KMS-11 (cell line): ENCODE measurements around the gene SLC8A3.

ENCODE experiments used
- H2AFZ ChIP-seq: fragments of 200-600 bp; sonication (generic); 2 replicates; pipeline ENCODE4 v1.6.1; 2016; ENCODE audit warnings: antibody characterized with exemption, mixed run types, low read depth
- H3K27ac ChIP-seq: fragments of 200-600 bp; sonication (generic); 2 replicates; pipeline ENCODE4 v1.6.1; 2016; ENCODE audit warnings: mild to moderate bottlenecking, mixed run types
- H3K27me3 ChIP-seq: fragments of 200-600 bp; sonication (generic); 2 replicates; pipeline ENCODE4 v1.6.1; 2017; ENCODE audit warnings: mild to moderate bottlenecking, low read depth, mixed run types, moderate library complexity; ENCODE audit not compliant: insufficient read depth
- H3K36me3 ChIP-seq: fragments of 200-600 bp; sonication (generic); 2 replicates; pipeline ENCODE4 v1.6.1; 2017; ENCODE audit warnings: mild to moderate bottlenecking, mixed run types; ENCODE audit not compliant: insufficient read depth
- H3K4me1 ChIP-seq: fragments of 200-600 bp; sonication (generic); 2 replicates; pipeline ENCODE4 v1.6.1; 2016; ENCODE audit warnings: mild to moderate bottlenecking, low read depth, mixed run types; ENCODE audit not compliant: poor library complexity, severe bottlenecking
- H3K4me2 ChIP-seq: fragments of 200-600 bp; sonication (generic); 2 replicates; pipeline ENCODE4 v1.7.0; 2016; ENCODE audit warnings: mild to moderate bottlenecking, mixed run types
- H3K4me3 ChIP-seq: fragments of 200-600 bp; sonication (generic); IDR thresholded peaks from 2 replicates; pipeline ENCODE4 v1.6.1; 2017; ENCODE audit warnings: low read depth, low read length, mixed read lengths; ENCODE audit not compliant: insufficient read depth
- H3K79me2 ChIP-seq: fragments of 200-600 bp; sonication (generic); 2 replicates; pipeline ENCODE4 v1.6.1; 2016; ENCODE audit warnings: low read depth, mixed run types; ENCODE audit not compliant: insufficient read depth
- H3K9ac ChIP-seq: fragments of 200-600 bp; sonication (generic); 2 replicates; pipeline ENCODE4 v1.6.1; 2016; ENCODE audit warnings: mild to moderate bottlenecking, mixed run types
- H4K20me1 ChIP-seq: fragments of 200-600 bp; sonication (generic); 2 replicates; pipeline ENCODE4 v1.6.1; 2016; ENCODE audit warnings: mild to moderate bottlenecking, mixed run types; ENCODE audit not compliant: insufficient read depth
- TF ChIP-seq, protein P1 (sequence below): fragments of 200-600 bp; sonication (generic); conservative IDR thresholded peaks from 2 replicates; pipeline ENCODE4 v1.6.1; 2017; ENCODE audit warnings: low read depth, mild to moderate bottlenecking, antibody characterized with exemption, low read length, moderate library complexity, mixed read lengths

The SLC8A3 gene

DNA sequence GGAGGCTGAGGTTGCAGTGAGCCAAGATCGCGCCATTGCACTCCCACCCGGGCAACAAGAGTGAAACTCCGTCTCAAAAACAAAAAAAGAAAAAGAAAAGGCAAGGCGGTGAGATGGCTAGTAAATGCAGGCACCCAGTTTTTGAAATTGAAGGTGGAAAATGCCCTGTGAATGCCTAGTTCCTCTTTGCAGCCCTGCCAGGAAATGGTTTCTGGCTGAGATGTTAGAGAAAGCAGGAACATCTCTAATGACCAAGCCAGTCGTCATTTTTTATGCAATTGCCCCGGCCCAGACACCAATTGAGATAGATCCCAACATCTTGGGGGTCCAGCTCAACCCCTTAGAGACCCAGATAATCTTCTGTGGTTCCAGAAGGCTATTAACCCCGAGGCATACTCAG, 17.0 kb downstream of the SLC8A3 start:
- H3K27me3 ChIP-seq: no peaks in the 10 kb centered on the region
- no peak overlapping the region for H2AFZ ChIP-seq
- no peaks in the 10 kb centered on the region for H3K36me3 ChIP-seq
- no peak overlapping the region for H3K4me2 ChIP-seq
- H4K20me1 ChIP-seq: no peaks in the 10 kb centered on the region
- H3K9ac ChIP-seq: no peak overlapping the region
- TF ChIP-seq, protein P1, sequence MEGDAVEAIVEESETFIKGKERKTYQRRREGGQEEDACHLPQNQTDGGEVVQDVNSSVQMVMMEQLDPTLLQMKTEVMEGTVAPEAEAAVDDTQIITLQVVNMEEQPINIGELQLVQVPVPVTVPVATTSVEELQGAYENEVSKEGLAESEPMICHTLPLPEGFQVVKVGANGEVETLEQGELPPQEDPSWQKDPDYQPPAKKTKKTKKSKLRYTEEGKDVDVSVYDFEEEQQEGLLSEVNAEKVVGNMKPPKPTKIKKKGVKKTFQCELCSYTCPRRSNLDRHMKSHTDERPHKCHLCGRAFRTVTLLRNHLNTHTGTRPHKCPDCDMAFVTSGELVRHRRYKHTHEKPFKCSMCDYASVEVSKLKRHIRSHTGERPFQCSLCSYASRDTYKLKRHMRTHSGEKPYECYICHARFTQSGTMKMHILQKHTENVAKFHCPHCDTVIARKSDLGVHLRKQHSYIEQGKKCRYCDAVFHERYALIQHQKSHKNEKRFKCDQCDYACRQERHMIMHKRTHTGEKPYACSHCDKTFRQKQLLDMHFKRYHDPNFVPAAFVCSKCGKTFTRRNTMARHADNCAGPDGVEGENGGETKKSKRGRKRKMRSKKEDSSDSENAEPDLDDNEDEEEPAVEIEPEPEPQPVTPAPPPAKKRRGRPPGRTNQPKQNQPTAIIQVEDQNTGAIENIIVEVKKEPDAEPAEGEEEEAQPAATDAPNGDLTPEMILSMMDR: no peak
- no peaks in the 10 kb centered on the region for H3K4me1 ChIP-seq
- H3K79me2 ChIP-seq: no peaks in the 10 kb centered on the region
- no peak overlapping the region for H3K27ac ChIP-seq
- no peak overlapping the region for H3K4me3 ChIP-seq

DNA sequence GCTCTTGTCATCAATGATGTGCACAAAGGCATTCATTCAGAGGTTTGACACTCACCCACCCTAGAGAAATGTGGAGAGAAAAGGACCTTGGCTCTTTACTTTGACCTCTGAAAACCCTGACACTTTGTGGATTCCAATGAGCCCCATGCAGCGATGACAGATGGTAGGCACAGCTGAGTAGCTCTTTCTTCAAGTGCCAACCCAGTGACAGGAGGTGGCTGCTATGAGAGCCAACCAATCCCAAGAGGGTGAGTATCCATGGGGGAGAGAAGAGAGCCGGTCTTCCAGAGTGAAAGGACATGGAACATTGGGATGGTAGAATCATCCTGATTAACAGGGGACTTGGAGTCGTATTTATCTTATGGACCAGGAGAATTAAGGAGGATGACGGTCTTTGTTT, 17.8 kb downstream of the SLC8A3 start:
- no peak overlapping the region for H3K9ac ChIP-seq
- H3K4me2 ChIP-seq: no peak overlapping the region
- no peak overlapping the region for H3K4me3 ChIP-seq
- no peaks in the 10 kb centered on the region for H3K27me3 ChIP-seq
- TF ChIP-seq, protein P1: no peak
- no peaks in the 10 kb centered on the region for H3K79me2 ChIP-seq
- no peaks in the 10 kb centered on the region for H4K20me1 ChIP-seq
- no peak overlapping the region for H2AFZ ChIP-seq
- H3K4me1 ChIP-seq: no peaks in the 10 kb centered on the region
- H3K27ac ChIP-seq: no peak overlapping the region
- no peaks in the 10 kb centered on the region for H3K36me3 ChIP-seq

GRCh38 chr14:70168406-70168805, 20.3 kb downstream of the SLC8A3 start:
- H2AFZ ChIP-seq: no peak overlapping the region
- H3K4me3 ChIP-seq: no peak overlapping the region
- no peak overlapping the region for H3K9ac ChIP-seq
- H3K4me2 ChIP-seq: no peak overlapping the region
- no peaks in the 10 kb centered on the region for H3K27me3 ChIP-seq
- H3K36me3 ChIP-seq: no peaks in the 10 kb centered on the region
- no peak overlapping the region for H3K27ac ChIP-seq
- H3K79me2 ChIP-seq: no peaks in the 10 kb centered on the region
- H3K4me1 ChIP-seq: no peaks in the 10 kb centered on the region
- H4K20me1 ChIP-seq: no peaks in the 10 kb centered on the region
- TF ChIP-seq, protein P1: no peak

- H4K20me1 ChIP-seq: no peaks in the 10 kb centered on the region
- H3K9ac ChIP-seq: no peak overlapping the region
- TF ChIP-seq, protein P1: no peak
- H3K27me3 ChIP-seq: no peaks in the 10 kb centered on the region
- no peak overlapping the region for H2AFZ ChIP-seq
- no peak overlapping the region for H3K27ac ChIP-seq
- H3K4me3 ChIP-seq: no peak overlapping the region
- no peaks in the 10 kb centered on the region for H3K4me1 ChIP-seq
- H3K4me2 ChIP-seq: no peak overlapping the region
- no peaks in the 10 kb centered on the region for H3K79me2 ChIP-seq
- no peaks in the 10 kb centered on the region for H3K36me3 ChIP-seq
These were observed 22.1 kb downstream of the SLC8A3 start for GRCh38 chr14:70166530-70167203.
